ENCODE data around the gene CHST11.

GRCh38 chr12:104593482-104593881 is 136.7 kb downstream of the CHST11 start:
- TF ChIP-seq POLR2A (IDR thresholded peaks at IDR 0.05) (no peak), EP300 (IDR thresholded peaks at IDR 0.05) (no peak)
- TF ChIP-seq, protein P1, sequence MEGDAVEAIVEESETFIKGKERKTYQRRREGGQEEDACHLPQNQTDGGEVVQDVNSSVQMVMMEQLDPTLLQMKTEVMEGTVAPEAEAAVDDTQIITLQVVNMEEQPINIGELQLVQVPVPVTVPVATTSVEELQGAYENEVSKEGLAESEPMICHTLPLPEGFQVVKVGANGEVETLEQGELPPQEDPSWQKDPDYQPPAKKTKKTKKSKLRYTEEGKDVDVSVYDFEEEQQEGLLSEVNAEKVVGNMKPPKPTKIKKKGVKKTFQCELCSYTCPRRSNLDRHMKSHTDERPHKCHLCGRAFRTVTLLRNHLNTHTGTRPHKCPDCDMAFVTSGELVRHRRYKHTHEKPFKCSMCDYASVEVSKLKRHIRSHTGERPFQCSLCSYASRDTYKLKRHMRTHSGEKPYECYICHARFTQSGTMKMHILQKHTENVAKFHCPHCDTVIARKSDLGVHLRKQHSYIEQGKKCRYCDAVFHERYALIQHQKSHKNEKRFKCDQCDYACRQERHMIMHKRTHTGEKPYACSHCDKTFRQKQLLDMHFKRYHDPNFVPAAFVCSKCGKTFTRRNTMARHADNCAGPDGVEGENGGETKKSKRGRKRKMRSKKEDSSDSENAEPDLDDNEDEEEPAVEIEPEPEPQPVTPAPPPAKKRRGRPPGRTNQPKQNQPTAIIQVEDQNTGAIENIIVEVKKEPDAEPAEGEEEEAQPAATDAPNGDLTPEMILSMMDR (IDR thresholded peaks at IDR 0.05) = no peak

All from ovary (tissue), 3 donors.